PC-3 (cell line): ENCODE results near the gene C2CD5. TPM values are rescaled to one million over a fixed set of nuclear protein-coding genes. Genes with fewer than 3 reads are reported as not detected.

ENCODE experiments used
- ATAC-seq: fragments of 200-7000 bp; cut with Tn5 transposase; 2 replicates; pipeline ENCODE4 v1.9.1; 2020; ENCODE audit warnings: mild to moderate bottlenecking, moderate library complexity
- Bru-seq: library from RNA; stranded (reverse); fragments of 400-500 nt; gene quantifications from one replicate; lab custom pipeline; 2021; lab: Mats Ljungman, UMichigan
- BruChase-seq, 2 experiments: library from RNA; stranded (reverse); fragments of 400-500 nt; gene quantifications; one replicate each; lab custom pipeline; 2021; lab: Mats Ljungman, UMichigan
- BruUV-seq: library from RNA; stranded (reverse); fragments of 400-500 nt; replicated peaks from 2 replicates; lab custom pipeline; 2021; lab: Mats Ljungman, UMichigan
- CTCF ChIA-PET: fragments of 300-600 bp; sonication (Branson Sonifier 250); formaldehyde crosslinking; loops from one replicate; lab custom pipeline; 2022; ENCODE audit warnings: antibody characterized with exemption; lab: Charles Lee
- POLR2A ChIA-PET: fragments of 300-600 bp; sonication (Branson Sonifier 250); formaldehyde crosslinking; loops from one replicate; lab custom pipeline; 2022; ENCODE audit warnings: antibody characterized with exemption; ENCODE audit not compliant: unreplicated experiment; lab: Charles Lee
- DNase-seq: peaks from one replicate; pipeline ENCODE4 v3.0.0-alpha.2; 2015
- H2AFZ ChIP-seq: fragments of 300-600 bp; sonication (generic); 2 replicates; pipeline ENCODE4 v1.6.0; 2016; ENCODE audit warnings: antibody characterized with exemption, low read length
- H3F3A ChIP-seq: fragments of 300-600 bp; sonication (generic); one replicate; pipeline ENCODE4 v1.6.0; 2017; ENCODE audit warnings: antibody characterized with exemption, low read length, control low read depth, mild to moderate bottlenecking; ENCODE audit not compliant: unreplicated experiment
- H3K27ac ChIP-seq: fragments of 300-600 bp; sonication (generic); 2 replicates; pipeline ENCODE4 v1.5.1; 2016; ENCODE audit warnings: mild to moderate bottlenecking, low read length
- H3K27me3 ChIP-seq: fragments of 300-600 bp; sonication (generic); 2 replicates; pipeline ENCODE4 v1.6.1; 2016; ENCODE audit warnings: low read length, mixed read lengths
- H3K36me3 ChIP-seq: fragments of 300-600 bp; sonication (generic); 2 replicates; pipeline ENCODE4 v1.6.1; 2016; ENCODE audit warnings: low read depth, mixed run types, low read length, mixed read lengths
- H3K4me1 ChIP-seq: fragments of 300-600 bp; sonication (generic); 2 replicates; pipeline ENCODE4 v1.5.1; 2016; ENCODE audit warnings: low read length; ENCODE audit not compliant: insufficient read depth
- H3K4me2 ChIP-seq: fragments of 300-600 bp; sonication (generic); 2 replicates; pipeline ENCODE4 v1.6.0; 2016; ENCODE audit warnings: low read length
- H3K4me3 ChIP-seq: fragments of 300-600 bp; sonication (generic); 2 replicates; pipeline ENCODE4 v1.5.1; 2016; ENCODE audit warnings: mild to moderate bottlenecking, low read length, mixed read lengths
- H3K79me2 ChIP-seq: fragments of 300-600 bp; sonication (generic); 2 replicates; pipeline ENCODE4 v1.6.1; 2017; ENCODE audit warnings: low read length, mixed read lengths
- H3K9ac ChIP-seq: fragments of 300-600 bp; sonication (generic); 2 replicates; pipeline ENCODE4 v1.6.0; 2016; ENCODE audit warnings: mild to moderate bottlenecking, low read length
- H3K9me2 ChIP-seq: fragments of 300-600 bp; sonication (generic); replicated peaks from 2 replicates; pipeline ENCODE4 v1.6.1; 2016; ENCODE audit warnings: mixed run types, low read length, mixed read lengths
- H3K9me3 ChIP-seq: fragments of 300-600 bp; sonication (generic); 2 replicates; pipeline ENCODE4 v1.6.1; 2016; ENCODE audit warnings: low read length, mixed read lengths
- H4K20me1 ChIP-seq: fragments of 300-600 bp; sonication (generic); 2 replicates; pipeline ENCODE4 v1.6.1; 2016; ENCODE audit warnings: low read length, mixed read lengths
- CTCF ChIP-seq: fragments of 300-600 bp; sonication (generic); conservative IDR thresholded peaks from 2 replicates; pipeline ENCODE4 v1.5.1; 2017; ENCODE audit warnings: antibody characterized with exemption, low read depth, mild to moderate bottlenecking, low read length
- EZH2 ChIP-seq: fragments of 300-600 bp; sonication (generic); IDR thresholded peaks from one replicate; pipeline ENCODE4 v1.6.1; 2017; ENCODE audit warnings: antibody characterized with exemption, mild to moderate bottlenecking, low read length; ENCODE audit not compliant: unreplicated experiment
- EZH2phosphoT487 ChIP-seq: fragments of 300-600 bp; sonication (generic); IDR thresholded peaks from 2 replicates; pipeline ENCODE4 v1.6.1; 2018; ENCODE audit warnings: mild to moderate bottlenecking, antibody characterized with exemption, low read length, borderline replicate concordance
- intact Hi-C: fragments of 100-400 bp; cut with micrococcal nuclease; formaldehyde crosslinking; loops from 2 replicates; pipeline ENCODE4 v1.9.0; 2023
- long read RNA-seq: library from polyadenylated mRNA; unstranded; transcript quantifications from one replicate; pipeline ENCODE4 v2.0.0, GENCODE V29; 2021; ENCODE audit not compliant: unreplicated experiment
- total RNA-seq: library from RNA; depleted of rRNA; stranded (reverse); fragments of >200 nt; gene quantifications from 2 replicates; pipeline ENCODE4 v1.2.3, GENCODE V29; 2014; rRNA removed

C2CD5 gene
- total RNA-seq (12.7 and 14.4 TPM in 2 replicates), Bru-seq, nascent RNA (percentile 72 among the genes with signal in this experiment), BruChase-seq, experiment 1, labeled RNA remaining after a 6-hour chase (percentile 66 among the genes with signal in this experiment), BruChase-seq, experiment 2, labeled RNA remaining after a 2-hour chase (percentile 80 among the genes with signal in this experiment)
- long read RNA-seq, full-length matches to known transcripts: 4 of 19 reads
- long read RNA-seq, partial matches to known transcripts: 9 of 19 reads
- long read RNA-seq, other reads (novel, unspliced or antisense): 6 of 19 reads

GRCh38 chr12:22544038-22544979, at the start of gene C2CD5:
Gene C2CD5, minus strand, starts transcription at chr12:22544542. Its CDS starts 392 bp downstream, at chr12:22544150.
- Histone ChIP-seq H2AFZ (peak within 1 kb of the TSS; percentile 88), H3K9me2 (no peaks in the 10 kb centered on the region), H3F3A (no peaks in the 10 kb centered on the region), H3K9ac (peak within 1 kb of the TSS; percentile 90), H3K79me2 (peaks cover 21% of the 10 kb centered on the region), H3K4me3 (peak within 1 kb of the TSS; percentile 88), H3K4me2 (peak within 1 kb of the TSS; percentile 90), H3K36me3 (no peaks in the 10 kb centered on the region), H3K27me3 (no peaks in the 10 kb centered on the region), H4K20me1 (no peaks in the 10 kb centered on the region), H3K27ac (peak within 1 kb of the TSS; percentile 80), H3K4me1 (peaks cover 9% of the 10 kb centered on the region; the same call in 1 of the 2 replicates), H3K9me3 (no peaks in the 10 kb centered on the region)
- TF ChIP-seq EZH2phosphoT487 (no peak), EZH2 (no peak), CTCF (0 out of 2 replicates have a peak, but pooled peaks have one; percentile 17)
- DNase-seq (peak; percentile 91), ATAC-seq (peak; percentile 88)
- ChIA-PET CTCF (no interaction called here), POLR2A (interaction anchor here (0.6 to 0.7 kb wide), 4 partner anchors 17 to 84 kb away, joined by 3 to 4 read pairs (median 4); no protein-coding TSS in a partner anchor)
- TSS peak; percentile 84 for BruUV-seq
- intact Hi-C loops: loop anchor here (1.0 to 5.0 kb wide), 2 partner anchors 38 to 81 kb away; partner anchors contain the start of gene ETNK1

- Histone ChIP-seq H3K9me3 (no peaks in the 10 kb centered on the region), H3K27ac (no peak overlapping the region), H3F3A (no peaks in the 10 kb centered on the region), H3K4me2 (no peak overlapping the region), H3K36me3 (no peaks in the 10 kb centered on the region), H3K9ac (no peak overlapping the region), H3K4me3 (no peak overlapping the region), H4K20me1 (no peaks in the 10 kb centered on the region), H3K79me2 (no peaks in the 10 kb centered on the region), H3K4me1 (no peaks in the 10 kb centered on the region), H3K9me2 (no peaks in the 10 kb centered on the region), H3K27me3 (no peaks in the 10 kb centered on the region), H2AFZ (no peak overlapping the region)
- ChIA-PET CTCF (no interaction called here), POLR2A (no interaction called here)
- no peak for DNase-seq
- no peak for ATAC-seq
- TF ChIP-seq EZH2 (no peak), CTCF (no peak), EZH2phosphoT487 (no peak)
- intact Hi-C loops: no loop called here
- BruUV-seq: no TSS peak
These were observed 49.5 kb upstream of the C2CD5 start for GRCh38 chr12:22593864-22594263.
